HG03469 (cell line): ENCODE data around the gene HOXA1.

Source experiments
- ATAC-seq: cut with Tn5 transposase; IDR thresholded peaks from one replicate; pipeline ENCODE4 v1.9.1; 2021; ENCODE audit warnings: mild to moderate bottlenecking, moderate library complexity, moderate number of reproducible peaks; ENCODE audit not compliant: unreplicated experiment

Gene HOXA1

DNA sequence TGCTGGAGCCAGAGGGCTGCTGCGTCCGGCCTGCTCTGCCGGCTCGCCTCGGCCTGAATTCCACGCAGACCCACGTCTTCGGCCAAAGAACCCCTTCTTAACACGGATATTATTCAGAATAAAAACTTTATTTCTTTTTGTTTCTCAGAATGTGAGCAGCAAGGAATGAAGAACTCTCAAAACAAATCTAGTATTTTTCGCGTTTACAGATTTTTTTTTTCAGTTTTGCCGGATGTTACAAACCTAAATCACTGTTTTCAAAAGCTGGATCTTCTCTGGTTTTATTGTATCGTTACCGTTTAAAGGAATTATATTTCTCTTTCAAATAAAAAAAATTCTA is 11.1 kb upstream of the HOXA1 start:
- ATAC-seq: no peak

DNA sequence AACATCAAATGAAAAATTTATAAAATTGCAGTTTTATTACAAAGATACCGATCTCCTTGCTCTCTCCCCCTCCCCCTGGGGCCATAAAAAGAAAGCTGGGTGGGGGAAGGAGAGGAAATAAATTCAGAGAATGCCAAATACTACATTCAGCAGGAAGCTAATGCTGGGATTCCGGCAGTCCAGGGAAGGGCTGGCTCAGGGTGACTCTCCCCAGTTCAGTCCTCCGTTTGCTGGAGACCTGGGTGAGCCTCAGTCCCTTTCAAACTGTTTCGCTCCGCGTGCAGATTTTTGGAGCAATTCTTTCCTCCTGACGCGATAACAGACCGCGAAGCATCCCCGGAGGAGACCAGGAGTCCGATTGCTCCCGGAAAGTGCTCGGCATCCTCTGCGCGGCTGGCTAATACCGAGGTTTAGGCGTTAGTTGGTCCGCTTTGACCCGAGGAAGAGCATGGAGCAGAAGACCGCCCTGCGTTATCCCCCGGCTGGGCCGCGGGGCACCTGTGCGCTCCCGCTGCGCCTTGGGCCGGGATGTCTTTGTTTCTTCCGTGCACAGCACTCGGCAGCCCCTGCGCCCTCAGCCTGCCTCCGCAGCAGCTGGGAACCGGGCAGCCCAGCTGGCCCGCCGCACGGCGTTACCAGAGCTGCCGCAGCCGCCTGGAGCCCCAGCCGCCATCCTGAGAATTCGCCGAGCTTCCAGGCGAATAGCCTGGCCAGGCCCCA is 10.5 kb upstream of the HOXA1 start:
- no peak for ATAC-seq

DNA sequence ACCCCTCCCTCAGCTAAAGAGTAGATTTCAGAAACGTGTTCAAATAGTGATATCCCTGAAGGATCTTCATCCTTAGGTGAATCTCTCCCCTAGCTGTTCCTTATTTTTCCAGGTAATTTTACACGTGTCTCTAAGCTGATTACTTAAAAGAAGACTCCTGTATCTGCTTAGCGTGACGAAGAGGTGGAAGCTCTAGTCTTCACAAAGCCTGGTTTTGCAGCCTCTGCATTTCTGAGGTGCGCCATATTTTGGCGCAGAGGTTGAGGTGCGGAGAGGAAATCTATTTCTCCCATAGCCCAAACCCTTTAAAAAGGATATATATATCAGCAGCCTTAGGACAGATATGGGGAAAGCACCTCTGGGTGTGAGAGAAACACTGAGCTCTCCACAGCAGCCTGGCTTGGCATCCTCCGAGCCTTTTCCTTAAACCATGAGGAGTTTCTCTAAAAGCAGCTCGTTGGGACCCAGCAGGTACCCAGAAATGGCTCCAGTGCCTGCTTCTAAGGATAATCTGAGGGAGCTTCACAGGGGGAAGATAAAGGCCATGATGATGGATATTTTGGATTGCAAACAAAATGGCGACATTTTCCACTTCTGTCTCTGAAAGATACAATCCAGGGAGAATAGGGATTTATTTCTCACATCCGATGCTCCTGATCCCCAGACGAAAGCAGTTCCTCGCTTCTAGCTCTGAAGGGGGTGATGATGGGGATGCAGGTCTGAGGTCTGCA is 9.7 kb upstream of the HOXA1 start:
- ATAC-seq: no peak

- no peak for ATAC-seq
Observed at GRCh38 chr7:27104341-27105058, 8.7 kb upstream of the HOXA1 start.

DNA sequence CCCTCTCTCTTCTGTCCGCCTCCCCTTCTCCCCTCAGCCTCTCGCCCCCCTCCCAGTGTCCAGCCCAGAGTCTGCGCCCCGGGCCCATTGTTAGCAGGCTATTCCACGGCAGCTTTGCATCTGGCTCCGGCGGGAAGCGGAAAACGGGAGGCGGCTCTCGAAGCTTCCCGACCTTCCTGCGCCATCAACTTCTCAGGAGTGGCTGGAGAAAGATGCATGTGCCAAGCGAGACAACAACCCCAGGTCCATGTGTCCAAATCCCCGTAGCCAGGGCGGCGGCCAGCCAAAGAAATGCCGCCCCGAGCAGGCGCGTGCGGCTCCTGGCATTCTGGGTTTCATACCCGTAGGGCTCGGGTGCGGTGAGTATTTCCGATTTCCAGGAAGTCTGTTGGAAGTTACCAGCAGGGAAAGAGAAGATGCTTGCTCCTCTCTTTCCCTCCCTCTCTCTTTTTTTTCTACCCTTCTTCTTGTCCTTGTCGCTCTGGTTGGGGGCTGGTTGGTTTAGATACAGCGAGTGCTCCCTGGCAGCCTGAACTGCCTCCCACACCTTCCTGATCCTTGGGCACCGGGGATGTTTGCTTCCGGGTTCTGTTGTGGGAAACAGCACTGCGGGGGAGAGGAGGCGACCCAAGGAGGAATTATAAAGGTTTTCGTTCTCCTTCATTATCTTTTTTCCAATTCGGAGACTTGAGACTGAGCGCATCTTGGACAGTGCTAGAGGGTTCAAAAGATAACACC is 7.9 kb upstream of the HOXA1 start:
- ATAC-seq: no peak

DNA sequence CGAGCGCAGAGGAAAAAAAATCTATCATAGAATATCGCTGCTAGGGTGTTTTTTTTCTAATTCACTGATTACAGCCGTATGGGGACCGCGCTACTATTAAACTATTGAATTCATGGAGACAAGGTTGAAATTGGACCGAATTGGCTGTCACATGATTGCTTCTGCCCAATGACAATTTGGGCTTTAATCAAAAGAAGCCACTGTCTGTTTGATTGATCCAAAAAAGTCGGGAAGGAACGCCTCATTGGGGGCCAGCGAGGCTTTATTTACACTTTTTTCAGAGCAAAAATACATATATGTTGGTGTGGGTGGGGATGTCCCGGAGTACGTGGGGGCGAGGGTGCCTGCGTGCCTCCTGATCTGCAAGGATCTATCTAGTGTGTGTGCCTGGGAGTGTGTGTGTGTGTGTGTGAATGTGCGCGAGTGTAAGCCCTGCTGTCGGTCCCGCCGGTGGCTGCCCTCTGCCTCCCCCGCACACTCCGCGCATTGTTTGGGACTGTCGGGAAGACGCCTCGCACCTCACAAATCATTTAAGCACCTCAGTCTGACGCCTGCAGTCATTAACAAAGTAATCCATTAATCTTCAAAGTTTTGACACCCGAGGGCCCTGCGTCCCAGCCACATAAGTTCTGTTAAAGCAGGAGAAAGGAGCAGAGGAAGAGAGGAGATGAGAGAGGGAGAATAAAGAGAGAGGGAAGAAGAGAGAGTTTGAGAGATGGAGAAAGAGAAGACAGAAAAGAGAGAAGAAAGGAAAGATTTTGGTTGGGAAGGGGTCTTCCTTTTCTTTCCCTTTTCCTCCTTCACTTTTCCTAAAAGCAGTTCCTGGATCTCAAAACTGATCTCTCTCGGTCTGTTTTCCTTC is 7.0 kb upstream of the HOXA1 start, which contains the start of gene HOXA2:
Gene HOXA2, minus strand, starts transcription at position 103 of the 862 bp plus-strand sequence. CDS start 183 bp downstream, outside the sequence.
- no peak for ATAC-seq

DNA sequence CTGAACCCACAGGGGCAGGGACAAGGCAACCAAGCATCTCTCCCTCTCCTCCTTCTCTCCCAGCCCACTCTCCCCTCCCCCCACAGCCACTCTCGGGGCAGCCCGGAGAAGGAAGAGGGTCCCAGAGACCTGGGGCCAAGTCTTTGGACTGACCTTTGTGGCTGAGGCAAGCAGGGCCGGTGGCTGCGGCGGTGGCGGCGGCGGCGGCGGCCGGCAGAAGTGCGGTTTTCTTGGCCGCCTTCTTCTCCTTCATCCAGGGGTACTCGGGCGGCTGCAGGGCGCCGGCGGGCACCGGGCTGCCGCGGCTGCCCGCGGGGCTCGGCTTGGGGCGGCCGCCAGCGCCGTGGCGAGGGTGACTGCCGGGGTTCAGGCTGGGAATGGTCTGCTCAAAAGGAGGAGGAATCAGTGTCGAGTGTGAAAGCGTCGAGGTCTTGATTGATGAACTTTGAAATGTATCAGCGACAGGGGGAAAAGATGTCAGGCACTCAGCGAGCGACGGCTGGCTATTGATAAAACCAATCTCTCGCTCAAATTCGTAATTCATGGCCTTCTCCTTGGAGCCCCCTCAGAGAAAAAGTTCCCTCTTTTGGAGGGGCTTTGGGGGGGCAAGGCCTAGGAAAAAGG is 6.3 kb upstream of the HOXA1 start:
- no peak for ATAC-seq

GRCh38 chr7:27101171-27101956 is 5.6 kb upstream of the HOXA1 start:
- ATAC-seq: no peak

GRCh38 chr7:27100694-27101170 is 4.9 kb upstream of the HOXA1 start:
- ATAC-seq: no peak

- ATAC-seq: no peak
Observed at GRCh38 chr7:27099453-27100370, 3.9 kb upstream of the HOXA1 start.

DNA sequence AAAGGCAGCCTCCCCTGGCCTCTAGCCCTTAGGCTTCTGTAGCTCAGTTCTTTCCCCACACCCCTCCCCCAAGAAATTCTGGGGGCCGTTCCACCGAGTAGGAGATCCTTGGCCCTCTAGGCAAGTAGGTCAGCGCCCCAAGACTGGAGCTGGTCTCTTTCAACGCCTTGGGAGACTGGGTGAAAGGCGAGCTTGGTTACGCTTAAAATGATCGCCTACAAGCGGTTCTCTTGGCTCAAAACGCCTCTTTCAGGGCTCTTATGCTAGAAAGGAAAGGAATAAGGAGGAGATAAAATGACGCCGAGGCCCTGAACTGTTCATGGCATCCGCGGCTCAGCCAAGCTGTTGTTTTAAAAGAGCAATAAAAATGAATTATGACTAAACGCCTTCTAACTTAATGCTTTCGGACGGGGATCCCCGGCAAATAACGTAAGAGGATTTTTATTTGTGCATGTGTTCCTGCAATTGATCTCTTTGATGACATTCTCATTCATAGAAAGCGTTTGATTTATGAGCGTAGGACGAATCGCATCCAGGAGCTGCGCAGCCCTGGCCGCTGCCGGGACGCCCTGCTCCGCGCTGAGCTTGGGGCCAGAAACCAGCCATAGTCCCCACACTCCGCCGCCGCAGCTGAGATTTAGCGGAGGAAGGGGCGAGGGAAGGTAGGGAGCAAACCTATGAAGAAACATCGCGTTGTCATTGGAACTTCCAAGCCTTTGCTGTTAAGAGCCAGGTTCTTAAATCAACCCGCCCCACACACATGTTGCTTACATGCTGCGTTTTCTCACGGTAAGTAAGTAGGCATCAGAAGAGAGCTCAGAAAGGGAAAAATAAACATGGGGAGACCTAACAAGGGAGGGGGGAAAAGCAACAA is 3.0 kb upstream of the HOXA1 start:
- no peak for ATAC-seq

DNA sequence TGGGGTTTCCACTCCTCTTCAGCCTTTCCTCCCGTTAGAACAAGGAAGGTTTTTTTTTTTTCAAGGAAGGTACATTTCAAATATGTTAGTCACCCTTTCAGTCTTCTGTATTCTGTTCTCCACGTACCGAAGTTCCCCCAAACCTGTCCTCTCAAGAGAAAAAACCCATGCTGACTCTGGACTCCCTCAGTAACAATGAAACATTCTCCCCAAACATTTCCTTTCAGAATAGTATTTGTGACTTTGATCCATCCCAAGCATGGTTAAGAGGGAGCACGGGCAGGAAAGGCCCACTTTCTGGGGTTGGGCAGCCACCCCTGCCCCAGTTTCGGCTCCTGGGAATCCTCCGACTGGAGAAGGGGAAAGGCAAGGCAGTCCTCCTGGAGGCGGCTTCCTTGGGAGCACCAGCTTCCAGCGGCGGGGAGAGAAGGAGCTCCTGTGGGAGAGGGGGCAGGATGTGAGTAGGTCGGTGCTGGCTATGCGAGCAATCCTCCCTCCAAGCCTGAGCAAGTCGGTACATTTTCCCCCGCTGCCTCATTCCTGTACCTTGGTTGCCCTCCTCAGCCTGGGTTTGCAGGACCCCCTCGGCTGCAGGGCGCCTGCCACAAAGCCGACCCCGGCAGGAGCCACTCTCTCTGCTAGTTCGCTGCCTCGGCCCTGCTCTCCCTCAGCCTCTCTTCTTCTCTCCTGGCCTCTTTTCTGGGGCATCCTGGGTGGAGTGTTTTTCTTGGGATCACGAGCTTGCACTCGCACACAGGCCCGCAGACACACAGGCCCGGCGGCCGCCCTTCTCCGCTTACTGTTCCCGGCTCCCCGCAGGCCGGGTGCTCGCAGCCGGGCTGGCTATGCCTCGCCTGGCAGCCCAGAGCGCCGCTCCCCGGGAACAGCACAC is 2.1 kb upstream of the HOXA1 start:
- ATAC-seq: no peak

GRCh38 chr7:27096768-27097514 is 1.1 kb upstream of the HOXA1 start:
- no peak for ATAC-seq

DNA sequence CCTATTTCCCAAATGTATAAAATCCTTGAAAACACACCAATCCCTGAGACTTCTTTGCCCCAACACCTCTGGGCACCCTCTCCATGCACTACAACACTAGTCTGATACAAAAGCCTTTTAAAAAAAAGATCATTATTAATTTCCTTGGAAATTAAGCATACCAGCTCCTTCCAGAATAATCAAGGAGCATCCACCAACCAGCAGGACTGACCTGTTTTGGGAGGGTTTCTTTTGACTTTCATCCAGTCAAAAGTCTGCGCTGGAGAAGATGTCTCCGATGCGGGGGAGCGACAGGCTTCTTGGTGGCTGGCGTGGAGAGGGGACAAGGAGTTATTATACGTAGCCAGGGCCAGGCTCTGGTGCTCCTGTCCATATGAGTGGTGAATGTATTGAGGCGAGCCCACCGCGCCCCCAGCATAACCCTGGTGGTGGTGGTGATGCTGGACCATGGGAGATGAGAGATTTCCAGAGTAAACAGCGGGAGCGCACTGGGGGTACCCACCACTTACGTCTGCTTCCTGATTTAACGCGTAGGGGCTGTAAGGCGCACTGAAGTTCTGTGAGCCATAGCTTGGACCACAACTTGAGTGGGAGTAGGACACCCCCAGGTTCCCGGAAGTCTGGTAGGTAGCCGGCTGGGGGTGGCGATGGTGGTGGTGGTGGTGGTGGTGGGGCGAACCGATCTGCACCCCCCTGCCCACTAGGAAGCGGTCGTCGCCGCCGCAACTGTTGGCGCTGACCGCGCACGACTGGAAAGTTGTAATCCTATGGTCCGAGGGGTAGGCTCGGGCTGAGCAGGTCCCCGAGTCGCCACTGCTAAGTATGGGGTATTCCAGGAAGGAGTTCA is 527 bp downstream of the HOXA1 start:
- ATAC-seq: no peak
